Measurements from ENCODE around the gene DHCR7.

- no peak for TF ChIP-seq CTCF (IDR thresholded peaks at IDR 0.05)
- TF ChIP-seq POLR2A (IDR thresholded peaks at IDR 0.05), result no peak
These were observed 5.3 kb downstream of the DHCR7 start for GRCh38 chr11:71442880-71443279.

Data from uterus (tissue), 2 donors.